Activated CD4-positive, alpha-beta T cell treated with anti-CD3 and anti-CD28 coated beads, Interleukin-2, amount 50 U/mL, for 16 hours (primary cell): ENCODE data around the gene EIF4EBP2.

Experiments used
- DNase-seq: peaks from one replicate; pipeline ENCODE4 v3.0.0-alpha.2; 2020

EIF4EBP2 gene

DNA sequence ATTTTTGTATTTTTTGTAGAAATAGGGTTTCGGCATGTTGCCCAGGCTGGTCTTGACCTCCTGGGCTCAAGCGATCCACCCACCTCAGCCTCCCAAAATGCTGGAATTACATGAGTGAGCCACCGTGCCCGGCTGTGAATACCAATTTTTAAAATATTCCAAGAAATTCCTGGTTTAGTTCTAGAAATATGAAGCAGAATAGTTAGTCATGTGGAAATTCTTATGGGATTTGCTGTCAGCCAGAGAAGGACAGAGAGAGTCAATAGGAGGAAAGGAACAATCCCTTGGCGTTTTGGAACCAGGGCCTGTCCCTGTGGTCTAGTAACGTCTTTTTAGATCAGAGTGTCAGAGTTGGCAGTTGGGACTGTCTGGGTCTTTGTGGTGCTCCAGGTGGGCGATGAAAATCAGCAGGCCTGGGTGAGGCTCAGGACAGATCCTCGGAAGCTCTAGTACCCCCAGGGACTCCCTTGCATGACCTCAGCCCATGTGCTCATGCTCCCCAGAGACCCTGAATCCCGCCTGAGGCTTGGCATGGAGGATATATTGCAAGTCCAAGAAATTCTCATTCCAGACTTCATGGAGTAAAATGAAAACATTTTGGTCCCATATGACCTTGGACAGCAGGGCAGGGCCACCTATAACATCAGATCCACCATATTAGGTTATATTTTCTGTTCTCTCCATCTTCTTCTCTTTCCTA is 29.8 kb downstream of the EIF4EBP2 start:
- no peak for DNase-seq

GRCh38 chr10:70435241-70436085 is 31.5 kb downstream of the EIF4EBP2 start:
- DNase-seq, result no peak

DNA sequence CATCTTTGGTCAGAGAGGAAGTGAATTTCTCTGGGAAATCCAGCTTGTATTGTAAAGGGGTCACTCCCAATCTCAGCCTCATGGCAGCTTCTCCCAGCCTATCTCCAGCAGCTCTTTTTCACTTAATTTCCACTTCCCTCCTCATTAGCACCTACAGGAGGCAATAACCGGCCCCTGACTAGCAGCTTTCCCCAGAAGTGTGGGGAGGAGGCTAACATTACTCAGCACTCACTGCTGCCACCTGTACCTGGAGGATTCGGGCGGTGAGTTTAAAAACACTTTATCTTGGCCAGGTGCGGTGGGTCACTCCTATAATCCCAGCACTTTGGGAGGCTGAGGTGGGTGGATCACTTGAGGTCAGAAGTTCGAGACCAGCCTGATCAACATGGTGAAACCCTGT is 33.8 kb downstream of the EIF4EBP2 start:
- no peak for DNase-seq

- DNase-seq, result no peak
Measured at GRCh38 chr10:70440296-70441160, 36.6 kb downstream of the EIF4EBP2 start.

DNA sequence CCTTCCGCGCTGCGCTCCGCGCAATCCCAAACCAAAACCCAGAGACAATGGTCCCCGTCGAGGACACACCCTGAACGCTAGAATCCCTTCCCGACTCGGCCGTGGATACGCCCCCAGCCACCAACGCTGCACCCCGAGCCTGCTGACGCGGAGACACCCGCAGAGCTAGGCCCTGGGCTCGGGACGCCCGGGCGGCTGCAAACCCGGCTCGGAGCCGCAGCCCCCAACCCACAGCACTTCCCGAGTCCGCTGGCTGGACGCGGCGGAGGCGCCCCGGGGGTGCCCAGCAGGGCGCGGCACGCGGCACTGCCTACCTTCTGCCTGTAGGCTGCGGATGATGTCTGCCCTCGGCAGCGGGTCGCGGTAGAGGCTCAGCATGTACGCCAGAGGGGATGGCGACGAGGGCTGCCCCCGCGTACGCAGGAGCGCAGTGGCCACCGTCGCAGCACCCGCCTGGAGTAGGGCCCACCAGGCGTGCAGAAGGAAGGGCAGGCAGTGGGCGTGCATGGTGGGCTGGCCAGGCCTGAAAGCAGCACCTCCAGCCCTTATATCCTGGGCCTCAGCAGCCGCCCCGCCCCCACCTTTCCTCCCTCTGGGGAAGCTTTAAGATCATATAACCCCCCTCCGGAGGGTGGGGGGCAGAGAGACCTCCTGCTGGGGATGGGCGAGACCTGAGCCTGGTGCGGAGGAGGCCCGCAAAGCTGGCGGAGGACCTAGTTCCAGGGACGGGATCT is 37.4 kb downstream of the EIF4EBP2 start, which contains the start of gene NODAL:
Gene NODAL, minus strand, starts transcription at position 521 of the 734 bp plus-strand sequence. Its CDS starts 14 bp downstream, at position 507.
- DNase-seq, result no peak

- no peak for DNase-seq
Measured at GRCh38 chr10:70441895-70442309, 38.0 kb downstream of the EIF4EBP2 start.

GRCh38 chr10:70442332-70442988 is 38.5 kb downstream of the EIF4EBP2 start:
- DNase-seq, result no peak

DNA sequence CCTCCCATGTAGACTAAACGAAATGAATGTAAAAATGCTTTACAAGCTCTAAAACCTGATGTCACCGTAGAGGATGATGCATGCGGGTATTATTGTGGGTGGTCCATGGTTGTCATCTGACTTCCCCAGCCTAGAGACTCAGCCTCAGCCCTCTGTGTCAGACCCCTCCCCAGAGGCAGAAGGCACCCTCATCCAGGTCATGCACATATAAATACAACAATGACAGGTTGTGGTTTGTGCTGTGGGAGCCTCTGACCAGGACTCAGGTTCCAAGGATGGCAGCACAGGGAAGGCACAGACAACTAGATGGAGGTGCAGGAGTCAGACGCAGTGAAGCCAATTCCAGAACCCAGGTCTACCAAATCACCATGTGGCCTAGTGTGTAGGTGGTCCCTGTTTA is 40.8 kb downstream of the EIF4EBP2 start:
- DNase-seq, result no peak

GRCh38 chr10:70445718-70446657 is 42.0 kb downstream of the EIF4EBP2 start:
- no peak for DNase-seq

GRCh38 chr10:70448236-70448635 is 44.3 kb downstream of the EIF4EBP2 start:
- DNase-seq, result no peak

DNA sequence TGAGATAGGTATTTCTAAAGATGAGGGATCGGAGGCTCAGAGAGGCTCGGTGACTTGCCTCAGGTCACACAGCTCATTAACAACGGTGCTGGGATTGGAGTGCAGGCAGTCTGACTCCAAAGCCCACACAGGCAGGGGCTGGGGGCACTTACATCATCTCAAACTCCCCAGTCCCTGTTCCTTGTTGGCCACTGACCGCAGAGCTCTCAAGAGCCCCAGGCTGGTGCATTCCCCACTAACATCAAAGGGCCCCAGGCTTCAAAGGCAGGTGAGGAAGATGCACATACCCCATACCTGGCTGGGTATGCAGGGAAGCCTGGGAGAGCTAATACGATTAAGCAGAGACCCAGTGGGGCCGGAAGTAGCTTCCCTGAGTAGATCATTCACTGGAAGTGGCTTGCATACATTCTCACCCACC is 51.3 kb downstream of the EIF4EBP2 start:
- DNase-seq, result no peak

GRCh38 chr10:70456164-70456563 is 52.2 kb downstream of the EIF4EBP2 start:
- DNase-seq, result no peak

DNA sequence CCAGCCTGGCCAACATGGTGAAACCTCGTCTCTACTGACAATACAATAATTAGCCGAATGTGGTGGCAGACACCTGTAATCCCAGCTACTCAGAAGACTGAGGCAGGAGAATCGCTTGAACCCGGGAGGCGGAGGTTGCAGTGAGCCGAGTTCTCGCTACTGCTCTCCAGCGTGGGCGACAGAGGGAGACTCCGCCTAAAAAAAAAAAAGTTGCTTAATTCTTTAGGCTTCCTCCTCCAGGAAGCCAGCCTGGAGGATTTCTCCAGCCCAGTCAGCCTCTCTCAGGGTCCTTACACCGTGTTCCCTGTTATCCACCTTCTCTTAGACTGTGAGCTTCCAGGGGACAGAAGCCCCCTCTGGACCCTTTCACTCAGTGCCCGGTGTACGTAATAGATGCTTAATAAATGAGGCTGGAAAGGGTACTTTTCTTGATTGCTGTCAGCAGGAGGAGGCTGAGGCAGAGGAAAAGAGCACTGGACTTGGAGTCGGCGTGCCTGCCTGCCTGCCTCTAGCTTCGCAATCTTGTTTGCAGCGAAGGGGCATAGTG is 53.9 kb downstream of the EIF4EBP2 start:
- no peak for DNase-seq

DNA sequence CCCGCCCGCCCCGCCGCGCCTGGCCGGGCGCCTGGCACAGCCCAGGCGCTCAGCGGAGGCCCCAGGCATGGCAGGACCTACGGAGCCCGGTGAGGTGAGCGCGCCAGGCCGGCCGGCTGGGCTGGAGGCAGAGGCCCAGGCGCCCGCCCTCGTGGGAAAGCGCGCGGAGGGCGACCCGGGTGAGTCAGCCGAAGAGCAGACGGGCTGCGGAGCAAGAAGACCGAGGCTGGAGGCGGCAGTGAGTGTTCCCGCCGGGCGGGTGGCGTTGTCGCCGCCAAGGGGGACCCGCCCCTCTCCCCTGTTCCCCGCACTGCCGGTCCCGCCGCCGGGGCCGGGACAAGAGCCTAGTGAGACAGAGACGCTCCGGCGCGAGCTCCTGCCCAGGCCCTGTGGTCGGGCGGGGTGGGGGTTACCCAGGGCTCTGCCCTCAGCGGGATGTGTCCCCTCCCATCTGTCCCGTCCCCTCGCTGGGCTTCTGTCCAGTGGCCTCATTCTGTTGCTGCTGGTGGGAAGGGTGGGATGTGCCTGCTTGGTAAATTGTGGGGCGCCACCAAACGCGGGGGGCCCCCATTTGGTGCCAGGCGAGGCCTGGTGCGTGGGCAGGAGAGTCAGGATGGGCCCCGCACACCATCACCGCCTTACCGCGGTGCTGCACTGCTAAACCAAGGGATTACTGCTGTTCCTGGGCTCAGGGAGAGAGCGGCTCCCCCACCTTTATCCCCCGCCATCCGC is 54.5 kb downstream of the EIF4EBP2 start:
- DNase-seq, result peak; percentile 16

GRCh38 chr10:70459061-70459773 is 55.3 kb downstream of the EIF4EBP2 start:
- no peak for DNase-seq

DNA sequence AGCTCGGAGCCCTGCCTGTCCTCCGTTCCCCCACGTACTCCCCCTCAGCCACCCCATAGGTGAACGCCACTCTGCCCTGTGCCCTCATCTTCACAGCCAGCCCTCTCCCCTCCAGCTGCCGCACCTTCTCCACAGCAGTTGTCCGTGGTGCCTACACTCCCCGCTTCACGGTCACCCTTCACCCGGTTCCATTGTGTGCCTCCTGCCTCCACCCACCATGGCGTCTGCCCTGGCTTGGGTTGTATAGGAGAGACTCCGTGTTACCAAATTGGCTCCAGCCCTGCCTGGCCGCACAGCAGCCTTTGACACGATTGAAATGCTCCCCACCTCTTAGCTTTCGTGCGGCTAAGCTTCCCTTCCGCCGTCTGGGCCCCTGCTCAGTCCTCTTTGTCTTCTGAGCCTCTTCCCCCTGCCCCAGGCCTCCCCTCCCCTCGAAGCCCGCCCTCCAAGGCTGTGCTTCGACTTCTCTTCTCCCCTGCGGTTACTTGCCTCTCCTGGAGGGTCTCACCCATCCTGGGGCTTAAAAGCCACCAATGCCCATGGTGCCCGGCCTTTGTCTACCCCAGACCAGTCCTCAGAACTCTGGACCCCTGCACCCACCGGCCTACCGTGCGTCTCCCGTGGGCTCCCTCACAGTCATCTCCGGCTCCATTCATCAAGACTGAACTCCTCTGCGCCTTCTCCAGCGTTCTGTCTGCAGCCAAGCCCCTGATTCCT is 56.0 kb downstream of the EIF4EBP2 start:
- DNase-seq, result no peak

- peak; percentile 56 for DNase-seq
Measured at GRCh38 chr10:70461397-70462348, 57.7 kb downstream of the EIF4EBP2 start.
